GM19035 (cell line): ENCODE measurements around the gene MST1.
"Not testable (repeated sequence)": the region's sequence is repeated elsewhere in the genome, so short reads cannot be mapped to it uniquely, and the experiment has no call there.

Experiments
- ATAC-seq: cut with Tn5 transposase; IDR thresholded peaks from one replicate; pipeline ENCODE4 v1.9.1; 2021; ENCODE audit not compliant: unreplicated experiment

The MST1 gene

DNA sequence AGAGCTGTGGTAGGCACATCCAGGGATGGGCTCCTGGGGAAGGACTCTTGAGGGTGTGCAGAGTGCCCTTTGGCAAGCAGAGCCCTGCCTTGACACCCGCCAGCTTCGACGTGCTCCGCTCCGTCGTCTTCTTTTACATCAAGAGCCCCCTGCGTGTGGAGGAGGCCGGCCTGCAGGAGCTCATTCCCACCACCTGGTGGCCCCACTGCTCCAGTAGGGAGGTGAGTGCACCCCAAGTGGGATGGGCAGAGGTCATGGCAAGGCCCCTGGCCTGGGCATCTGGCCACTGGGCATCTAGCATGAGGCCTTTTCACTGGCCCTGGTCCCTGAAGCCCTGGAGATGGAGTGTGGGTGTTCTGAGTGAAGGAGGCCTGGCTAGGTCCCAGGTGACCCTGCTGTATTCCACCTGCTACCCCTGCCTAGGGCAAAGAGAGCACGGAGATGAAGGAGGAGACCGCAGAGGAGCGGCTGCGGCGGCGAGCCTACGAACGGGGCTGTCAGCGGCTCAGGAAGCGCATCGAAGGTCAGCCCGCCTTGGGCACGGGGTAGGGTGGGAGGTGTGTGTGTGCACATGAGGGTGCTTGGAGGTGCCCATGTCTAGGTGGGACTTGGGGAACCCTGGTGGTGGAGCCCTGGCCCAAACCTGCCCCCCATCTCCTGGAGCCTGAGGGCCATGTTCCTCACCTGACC is 12.3 kb upstream of the MST1 start:
- no peak for ATAC-seq

DNA sequence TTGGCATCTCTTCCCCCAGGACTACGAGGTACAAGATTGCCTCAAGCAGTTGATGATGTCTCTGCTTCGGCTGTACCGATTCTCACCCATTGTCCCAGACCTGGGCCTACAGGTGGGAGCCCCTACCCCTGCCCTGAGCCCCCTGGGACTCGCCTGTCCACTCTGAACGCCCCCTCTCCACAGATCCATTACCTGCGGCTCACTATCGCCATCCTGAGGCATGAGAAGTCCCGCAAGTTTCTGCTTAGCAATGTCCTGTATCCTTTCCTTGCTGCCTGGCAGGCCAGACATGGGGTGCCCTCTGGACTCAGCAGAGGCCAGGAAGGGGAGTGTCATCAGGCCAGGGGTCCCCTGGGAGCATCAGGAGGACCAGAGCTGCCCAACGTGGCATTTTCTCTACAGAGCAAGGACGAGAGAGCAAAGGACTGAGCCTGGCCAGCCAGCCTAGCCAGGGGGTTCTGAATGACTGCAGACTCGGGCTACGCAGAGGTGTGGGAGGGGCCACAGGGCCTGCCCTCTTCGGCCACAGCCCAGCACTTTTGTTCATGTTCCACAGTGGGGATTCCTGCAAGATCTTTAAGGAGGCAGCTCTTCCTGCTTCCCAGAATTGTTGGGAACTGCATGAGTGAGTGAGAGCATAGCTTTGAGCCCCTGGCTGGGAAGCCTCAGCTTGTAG is 11.3 kb upstream of the MST1 start:
- no peak for ATAC-seq

DNA sequence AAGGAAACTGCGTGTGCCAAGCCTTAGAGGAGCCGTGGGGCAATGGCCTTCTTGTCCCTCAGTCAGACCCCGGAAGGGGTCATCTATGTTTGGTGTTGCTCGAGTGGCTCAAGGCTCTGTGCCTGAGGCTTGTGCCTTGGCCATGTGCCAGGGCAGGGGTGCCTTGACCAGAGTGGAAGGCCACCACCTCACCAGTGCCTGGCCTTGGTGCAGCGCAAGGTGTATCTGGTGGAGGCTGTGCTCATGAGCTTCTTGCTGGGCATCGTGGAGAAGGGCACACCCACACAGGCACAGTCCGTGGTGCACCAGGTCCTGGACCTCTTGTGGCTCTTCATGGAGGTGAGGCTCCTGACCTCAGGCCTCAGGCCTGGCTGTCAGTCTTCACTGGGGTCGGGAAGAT is 10.7 kb upstream of the MST1 start:
- no peak for ATAC-seq

DNA sequence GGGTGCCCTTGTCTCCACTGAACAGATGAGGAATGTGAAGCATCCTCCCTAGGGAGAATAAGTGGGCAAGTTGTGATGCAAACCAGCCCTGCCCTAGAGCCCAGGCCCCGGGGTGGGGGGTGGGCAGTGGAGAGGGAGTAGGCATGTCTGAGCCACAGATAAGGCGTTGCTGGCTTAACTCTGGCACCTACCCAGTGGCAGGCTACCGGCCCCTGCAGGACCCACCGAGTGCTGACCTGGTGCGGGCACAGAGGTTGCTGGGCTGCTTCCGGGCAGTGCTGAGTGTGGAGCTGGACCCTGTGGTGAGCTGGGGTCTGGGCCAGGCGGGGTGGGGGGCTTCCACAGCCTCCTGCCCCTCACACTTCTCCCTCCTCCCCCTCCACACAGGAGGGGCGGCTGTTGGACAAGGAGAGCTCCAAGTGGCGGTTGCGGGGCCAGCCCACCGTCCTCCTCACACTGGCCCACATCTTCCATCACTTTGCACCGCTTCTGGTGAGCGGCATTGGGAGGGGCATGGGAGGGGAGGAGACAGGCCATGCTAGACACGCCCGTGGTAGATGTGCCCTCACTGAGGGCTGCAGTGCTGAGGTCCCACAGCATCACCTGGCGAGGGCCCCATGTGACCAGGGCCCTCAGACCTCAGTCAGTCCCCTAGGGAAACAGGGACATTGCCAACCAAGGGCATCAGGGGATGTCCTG is 10.2 kb upstream of the MST1 start:
- ATAC-seq, result no peak

DNA sequence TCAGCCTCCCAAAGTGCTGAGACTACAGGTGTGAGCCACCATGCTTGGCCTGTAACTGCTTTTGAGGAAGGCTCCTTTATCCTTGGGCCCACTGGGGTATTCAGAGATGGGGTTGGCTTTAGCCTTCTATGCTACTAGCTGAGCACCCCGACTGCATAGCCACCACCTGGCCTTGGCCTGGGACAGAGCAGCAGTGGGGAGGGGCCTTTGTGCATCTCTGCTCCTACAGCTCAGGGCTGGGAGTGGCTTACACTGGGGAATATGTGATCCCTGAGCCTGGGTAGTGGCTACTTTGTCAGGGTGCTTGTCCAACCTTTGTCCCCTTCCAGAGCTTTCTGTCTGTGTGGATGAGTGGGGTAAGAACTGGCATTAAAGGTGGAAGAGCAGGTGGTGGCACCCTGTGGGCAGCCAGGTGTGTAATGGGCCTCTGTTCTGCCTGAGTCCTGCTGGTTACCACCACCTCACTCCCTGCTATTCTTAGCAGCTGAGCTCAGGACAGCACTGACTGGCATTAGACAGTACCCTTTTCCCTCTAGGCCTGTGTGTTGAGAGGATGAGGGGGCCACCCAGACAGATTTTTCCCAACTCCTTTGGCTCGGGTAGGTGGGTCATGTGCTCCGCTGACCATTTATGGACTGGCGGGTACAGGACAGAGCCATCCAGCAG is 6.2 kb upstream of the MST1 start:
- not testable (repeated sequence) for ATAC-seq

DNA sequence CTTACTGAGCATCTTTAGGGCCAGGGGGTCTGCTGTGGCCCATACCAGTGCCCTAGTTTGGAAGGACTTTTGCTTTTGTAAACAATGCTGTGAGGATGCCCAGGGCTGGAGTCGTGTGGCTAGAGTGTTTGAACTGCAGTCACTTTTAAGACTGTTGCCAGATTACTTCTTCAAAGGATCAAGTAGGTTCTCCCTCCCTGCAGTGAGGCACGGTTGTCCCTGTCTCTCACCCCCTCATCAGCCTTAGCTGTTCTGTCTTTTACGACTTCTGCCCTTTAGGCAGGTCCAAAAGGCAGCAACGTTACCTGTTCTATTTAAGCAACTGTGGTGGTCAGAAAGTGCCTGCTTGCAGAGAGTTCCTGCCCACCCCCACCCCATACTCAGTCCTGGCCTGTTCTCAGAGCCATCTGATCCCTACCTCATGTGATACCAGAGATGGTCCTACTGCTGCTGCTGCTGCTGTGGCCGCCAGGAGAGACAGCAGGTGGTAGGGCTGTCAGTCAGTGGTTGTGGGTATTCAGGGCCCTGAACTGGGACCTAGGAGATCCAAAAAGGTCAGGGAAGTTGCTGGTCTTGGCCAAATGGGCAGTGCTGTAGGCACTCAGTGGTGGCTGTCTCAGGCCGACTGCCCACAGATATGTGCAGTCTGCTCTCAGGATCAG is 5.3 kb upstream of the MST1 start:
- not testable (repeated sequence) for ATAC-seq

DNA sequence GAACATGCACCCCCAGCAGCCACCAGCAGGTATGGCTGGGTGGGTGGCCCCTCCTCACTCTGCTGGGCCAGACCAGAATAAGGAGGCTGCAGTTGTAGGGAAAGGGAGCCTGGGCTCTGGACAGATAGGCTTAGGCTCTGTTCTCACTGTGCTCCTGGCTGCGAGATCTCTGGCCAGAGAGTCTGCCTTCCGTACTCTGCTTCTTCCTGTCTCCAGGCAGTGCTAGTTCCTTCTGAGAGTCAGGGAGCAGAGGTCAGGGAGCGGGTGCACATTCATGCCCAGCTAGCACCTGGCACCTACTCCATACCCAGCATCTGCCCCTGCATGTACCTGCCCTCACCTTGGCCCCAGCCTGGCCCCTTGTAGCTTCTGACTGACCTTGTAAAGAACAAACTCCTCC is 2.2 kb upstream of the MST1 start:
- ATAC-seq, result not testable (repeated sequence)

DNA sequence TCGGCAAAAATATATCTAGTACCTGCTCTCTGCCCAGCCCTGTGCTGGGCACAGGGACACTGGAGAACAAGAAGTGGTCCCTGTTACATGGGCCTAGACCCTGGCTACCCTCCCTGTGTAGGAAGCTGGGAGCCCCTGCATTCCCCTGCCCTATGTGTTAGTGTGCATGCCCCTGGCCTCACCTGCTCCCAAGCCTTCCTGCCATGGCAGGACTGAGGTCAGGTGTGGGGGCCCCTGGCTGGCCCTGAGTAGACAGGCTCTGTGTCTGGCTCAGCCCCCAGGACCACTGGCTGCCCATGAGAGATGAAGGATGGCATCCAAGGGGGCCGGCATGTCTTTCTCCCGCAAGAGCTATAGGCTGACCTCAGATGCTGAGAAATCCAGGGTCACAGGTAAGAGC is 1.6 kb upstream of the MST1 start:
- not testable (repeated sequence) for ATAC-seq

DNA sequence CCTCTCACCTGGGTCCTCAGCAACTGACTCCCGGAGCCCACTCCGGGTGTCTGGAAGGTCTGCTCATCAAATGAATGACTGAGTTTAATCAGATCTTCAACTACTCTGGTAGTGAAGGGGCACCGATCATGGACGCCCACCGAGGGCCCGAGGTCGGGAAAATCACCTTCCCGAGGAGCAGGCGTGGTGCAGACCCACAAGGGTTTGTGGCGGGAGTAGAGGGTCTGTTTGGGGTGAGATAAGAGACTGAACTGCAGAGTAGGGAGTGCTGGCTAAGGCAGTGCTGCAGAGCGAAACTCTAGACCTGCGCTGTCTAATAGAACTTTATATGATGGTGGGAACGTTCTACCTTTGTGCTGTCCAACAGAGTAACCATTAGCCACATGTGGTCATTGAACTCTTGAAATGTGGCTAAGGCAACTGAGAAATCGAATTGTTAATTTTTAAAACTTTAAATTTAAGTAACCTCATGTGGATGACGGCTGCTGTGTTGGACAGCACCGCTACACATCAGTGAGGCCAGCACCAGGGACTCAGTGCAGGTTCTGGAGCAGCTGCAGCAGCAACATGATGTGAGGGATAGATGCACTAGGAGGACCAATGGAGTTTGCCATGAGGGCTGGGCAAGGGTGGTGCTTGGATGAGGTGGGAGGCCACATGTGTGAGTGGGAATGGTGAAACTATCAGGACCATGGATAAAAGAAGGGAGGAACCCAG is 792 bp upstream of the MST1 start:
- ATAC-seq, result not testable (repeated sequence)

DNA sequence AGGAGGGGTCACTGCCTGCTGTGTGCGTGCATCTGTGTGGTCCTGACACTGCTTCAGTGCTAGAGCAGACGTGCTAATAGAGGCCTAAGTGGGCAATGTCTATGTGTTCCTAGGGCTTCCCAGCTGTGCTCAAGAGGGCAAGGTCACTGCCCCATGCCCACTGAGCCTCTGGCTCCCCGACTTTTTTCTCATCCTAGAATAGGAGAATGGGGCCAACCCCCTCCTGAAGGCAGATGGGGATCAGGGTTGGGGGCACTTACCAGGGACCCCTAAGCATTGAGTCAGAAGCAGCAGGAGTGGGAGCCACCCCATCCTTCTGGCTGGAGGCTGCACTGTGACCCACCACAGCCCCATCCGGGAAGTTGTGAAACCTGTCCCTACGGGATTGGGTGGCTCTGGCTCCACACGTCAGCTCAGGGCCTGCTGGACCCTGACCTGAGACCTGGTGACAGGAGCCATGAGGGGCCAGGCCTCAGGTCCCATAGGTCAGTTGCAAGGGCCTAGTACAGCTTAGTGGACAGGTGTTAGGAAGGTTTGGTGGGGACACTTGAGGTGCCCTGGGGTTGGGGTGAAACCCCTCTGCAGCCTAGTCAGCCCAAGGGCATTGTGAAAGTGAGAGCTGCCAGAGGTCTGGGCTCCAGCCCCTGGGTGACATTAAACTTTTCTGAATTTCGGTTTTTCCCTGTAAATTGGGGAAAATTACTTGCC is 782 bp downstream of the MST1 start:
- ATAC-seq, result peak; percentile 19

DNA sequence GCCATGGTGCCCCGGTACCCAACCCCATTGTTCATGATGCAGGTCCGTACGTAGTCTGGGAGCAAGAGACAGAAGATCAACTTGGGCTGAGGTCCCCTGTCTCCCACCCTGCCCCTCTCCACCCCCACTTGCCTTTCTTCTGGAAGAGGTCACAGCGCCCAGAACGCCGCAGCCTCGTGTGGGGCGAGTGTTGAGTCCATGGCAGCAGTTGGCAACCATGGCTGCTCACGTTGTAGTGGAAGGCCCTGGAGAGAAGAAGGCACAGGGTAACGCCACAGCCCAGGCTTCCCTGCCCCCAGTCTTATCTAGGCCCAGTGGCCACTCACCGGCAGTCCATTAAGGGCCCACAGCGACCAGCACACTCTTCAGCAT is 1.9 kb downstream of the MST1 start:
- not testable (repeated sequence) for ATAC-seq

DNA sequence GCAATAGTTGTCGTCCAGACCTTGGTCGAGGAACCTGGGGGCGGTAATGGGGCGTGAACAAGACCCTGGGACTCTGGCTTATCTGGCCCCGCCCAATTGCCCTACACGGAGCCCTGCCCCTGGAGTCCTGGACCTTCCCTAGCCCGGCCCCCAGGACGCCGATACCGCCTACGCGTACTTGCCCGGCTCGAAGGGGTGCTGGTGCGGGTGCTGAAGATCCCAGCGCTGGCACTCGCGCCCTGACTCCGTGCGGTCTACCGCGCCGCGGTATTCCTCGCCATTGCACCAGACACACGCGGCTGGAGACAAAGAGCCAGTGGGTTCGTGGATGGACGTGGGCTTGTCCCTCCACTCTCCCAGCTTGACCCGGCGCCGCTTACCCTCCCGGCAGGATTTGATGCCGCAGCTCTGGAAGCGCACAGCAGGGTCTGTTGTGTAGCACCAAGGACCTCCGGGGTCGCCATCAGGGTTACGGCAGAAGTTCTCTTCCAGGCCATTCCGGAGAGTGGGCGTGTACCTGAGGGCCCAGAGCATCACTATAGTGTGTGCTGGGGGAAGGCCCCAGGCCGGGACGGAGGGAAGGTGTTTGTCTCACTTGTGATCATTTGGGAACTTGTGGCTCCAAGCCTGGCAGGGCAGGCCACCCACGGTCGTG is 2.4 kb downstream of the MST1 start:
- ATAC-seq, result not testable (repeated sequence)

DNA sequence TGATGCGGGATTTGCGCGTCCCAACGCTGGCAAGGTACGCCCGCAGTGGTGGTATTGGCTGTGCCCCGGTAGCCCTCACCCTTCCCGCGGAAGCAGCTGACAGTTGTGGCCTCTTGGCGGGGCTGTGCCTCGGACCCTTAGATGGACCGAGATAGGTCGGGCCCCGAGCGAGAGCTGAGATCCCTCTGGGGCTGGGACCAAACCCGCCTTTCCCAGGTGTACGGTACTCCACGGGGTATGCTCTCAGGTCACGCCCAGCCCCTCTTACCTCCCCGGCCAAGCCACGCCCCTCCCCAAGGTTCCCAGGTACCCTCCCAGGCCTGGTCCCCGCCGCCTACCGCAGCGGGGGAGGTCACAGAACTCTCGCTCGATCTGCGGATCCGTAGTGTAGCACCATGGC is 2.9 kb downstream of the MST1 start:
- ATAC-seq, result not testable (repeated sequence)

DNA sequence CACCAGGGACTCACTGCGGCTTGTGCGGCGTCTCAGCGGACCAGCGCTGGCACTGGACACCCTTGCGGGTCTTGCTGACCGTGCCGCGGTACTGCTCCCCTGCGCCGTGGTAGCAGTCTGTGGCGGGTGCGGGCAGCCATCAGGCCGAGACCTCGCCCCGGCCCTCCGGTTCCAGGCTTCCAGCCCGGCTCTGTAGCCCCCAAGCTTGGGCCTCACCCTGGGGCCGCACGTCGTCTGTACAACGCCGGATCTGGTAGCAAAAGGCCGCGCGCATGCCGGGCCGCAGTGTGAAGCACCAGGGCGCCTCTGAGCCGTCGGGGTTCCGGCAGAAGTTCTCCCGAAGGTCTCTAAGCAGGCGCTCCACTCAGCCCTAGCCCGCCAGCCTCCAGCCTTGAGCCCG is 3.4 kb downstream of the MST1 start:
- not testable (repeated sequence) for ATAC-seq

DNA sequence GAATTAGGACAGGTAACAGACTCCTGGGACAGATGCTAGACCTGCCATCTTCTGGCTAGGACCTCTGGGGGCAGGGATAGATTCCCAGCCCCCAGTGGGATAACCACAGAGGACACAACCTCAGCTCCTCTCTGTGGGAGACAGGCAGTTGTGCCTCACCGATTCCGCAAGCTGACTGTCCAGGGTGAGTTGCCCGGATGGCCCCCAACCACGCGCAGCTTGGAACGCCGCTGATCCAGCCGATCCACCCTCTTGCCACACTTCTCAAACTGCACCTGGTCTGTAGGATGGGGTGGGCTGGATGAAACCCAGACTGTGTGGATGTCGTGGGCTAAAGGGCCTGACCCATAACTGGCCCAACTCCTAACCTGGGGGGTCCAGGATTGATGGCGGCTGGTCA is 4.2 kb downstream of the MST1 start:
- ATAC-seq, result not testable (repeated sequence)

DNA sequence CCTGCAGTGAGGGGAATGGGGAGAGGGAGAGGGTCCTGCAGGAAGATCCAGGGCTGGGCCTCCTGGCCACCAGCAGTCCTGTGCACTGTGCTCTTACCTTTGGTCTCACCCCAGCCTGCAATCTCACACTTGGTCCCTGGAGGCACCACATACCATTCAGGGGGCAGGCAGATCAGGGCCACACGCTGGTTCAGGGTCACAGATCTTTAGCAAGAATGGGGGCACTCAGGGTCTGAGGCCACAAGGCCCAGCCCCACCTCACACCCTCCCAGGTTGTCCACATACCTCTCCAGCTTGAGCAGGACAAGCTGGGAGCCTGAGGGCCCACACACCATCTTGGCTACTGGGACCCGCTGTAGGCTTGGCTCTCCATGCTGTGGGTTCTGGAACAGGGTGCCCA is 4.8 kb downstream of the MST1 start:
- ATAC-seq, result not testable (repeated sequence)

DNA sequence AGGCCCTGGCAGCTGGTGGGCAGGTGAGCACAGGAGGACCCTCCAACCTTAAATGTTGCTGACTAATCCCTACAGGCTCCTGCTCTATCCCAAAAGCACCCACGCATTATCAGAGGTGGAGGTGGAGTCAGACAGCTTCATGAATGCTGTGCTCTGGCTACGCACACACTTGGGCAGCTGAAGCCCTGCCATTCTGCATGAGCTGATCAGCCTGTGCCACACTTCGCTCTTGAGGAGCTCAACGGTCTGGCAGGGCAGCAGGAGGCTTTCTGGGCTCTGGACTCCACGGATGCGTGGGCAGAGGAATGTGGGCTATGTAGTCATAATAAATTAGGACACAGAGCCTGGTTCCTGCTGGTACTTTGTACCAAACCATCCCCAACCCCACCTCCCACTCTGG is 6.1 kb downstream of the MST1 start:
- no peak for ATAC-seq

DNA sequence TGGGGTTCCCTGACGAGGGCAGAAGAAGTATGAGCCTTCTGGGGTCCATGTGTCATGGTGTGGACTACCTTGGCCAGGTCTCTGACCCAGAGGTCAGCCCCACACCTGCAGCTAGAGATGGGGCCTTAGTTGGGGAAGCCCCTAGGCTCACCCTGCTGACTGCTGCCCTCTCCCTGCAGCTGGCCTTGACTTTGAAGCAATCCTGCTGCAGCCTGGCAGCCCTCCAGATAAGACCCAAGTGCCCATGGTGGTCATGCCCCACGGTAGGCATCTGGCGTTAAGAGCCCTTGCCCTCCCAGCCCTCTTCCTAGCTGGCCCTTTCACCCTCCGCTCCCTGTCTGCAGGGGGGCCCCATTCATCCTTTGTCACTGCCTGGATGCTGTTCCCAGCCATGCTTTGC is 7.7 kb downstream of the MST1 start:
- no peak for ATAC-seq

DNA sequence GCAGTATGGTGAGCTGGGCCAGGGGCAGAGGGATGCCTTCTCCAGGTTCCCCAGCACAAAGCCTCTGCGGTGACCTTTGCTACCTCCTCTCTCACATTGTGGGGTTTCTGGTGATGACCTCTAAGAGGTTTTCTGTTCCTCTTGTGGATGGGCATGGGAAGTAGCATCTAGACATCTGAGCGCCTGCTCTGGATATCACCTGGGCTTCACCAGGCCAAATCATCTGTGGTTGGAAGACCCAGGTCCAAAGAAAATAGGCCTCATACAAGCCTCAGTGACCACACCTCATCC is 8.1 kb downstream of the MST1 start:
- no peak for ATAC-seq
